ENCODE data around the gene PIK3R6.

GRCh38 chr17:8855477-8856204 is 11.8 kb downstream of the PIK3R6 start:
- TF ChIP-seq CTCF (conservative IDR thresholded peaks at IDR 0.05 in 1 of 2, IDR thresholded peaks at IDR 0.05 in 1 of 2; ENCODE audit: extremely low read depth in 1 of 2, insufficient read depth in 1 of 2, low read depth in 1 of 2, low read length in 2 of 2) (no peak), EZH2 (IDR thresholded peaks at IDR 0.05; ENCODE audit: borderline replicate concordance, low read length) (no peak)
